HEK293 (cell line): ENCODE measurements around the gene GGNBP2.

Experiments used
- CTCF ChIA-PET: fragments of 350-600 bp; formaldehyde crosslinking; extraction: SDS; loops from one replicate; lab custom pipeline; 2021; ENCODE audit warnings: antibody characterized with exemption; lab: Yijun Ruan, JAX
- POLR2A ChIA-PET: fragments of 300-600 bp; formaldehyde crosslinking; extraction: SDS; loops from one replicate; lab custom pipeline; 2020; ENCODE audit warnings: antibody characterized with exemption, inconsistent platforms; lab: Yijun Ruan, JAX
- H3K27ac ChIP-seq: fragments of 200-500 bp; sonication (Bioruptor generic); 2 replicates; pipeline ENCODE4 v1.5.1; 2014; ENCODE audit warnings: low read depth, low read length, control low read depth, inconsistent platforms; ENCODE audit errors: extremely low read depth
- H3K36me3 ChIP-seq, 2 experiments: fragments of 200-500 bp in 1 of 2; sonication (Bioruptor generic) in 1 of 2; 1 replicate in 1 of 2; 2 replicates in 1 of 2; pipeline ENCODE4 v1.5.1; 2014 to 2017; ENCODE audit warnings: inconsistent platforms in 2 of 2, low read length in 2 of 2; ENCODE audit not compliant: control insufficient read depth in 2 of 2, insufficient read depth in 1 of 2
- H3K4me1 ChIP-seq: fragments of 200-500 bp; sonication (Bioruptor generic); 2 replicates; pipeline ENCODE4 v1.5.1; 2014; ENCODE audit warnings: mild to moderate bottlenecking, low read length, inconsistent platforms; ENCODE audit not compliant: control insufficient read depth, insufficient read depth
- H3K4me3 ChIP-seq: 2 replicates; pipeline ENCODE4 v1.5.1; 2011; ENCODE audit warnings: low read depth, mild to moderate bottlenecking, control low read depth, low read length, moderate library complexity
- H3K9me3 ChIP-seq: fragments of 200-500 bp; sonication (Bioruptor generic); 2 replicates; pipeline ENCODE4 v1.5.1; 2014; ENCODE audit warnings: low read depth, low read length, inconsistent platforms; ENCODE audit not compliant: control insufficient read depth, insufficient read depth
- KLF10 ChIP-seq: fragments of 450-650 bp; IDR thresholded peaks from 2 replicates; pipeline ENCODE4 v1.5.1; 2018; ENCODE audit warnings: missing biosample characterization, mild to moderate bottlenecking, missing genetic modification characterization
- OSR2 ChIP-seq: fragments of 450-650 bp; formaldehyde crosslinking; IDR thresholded peaks from 2 replicates; pipeline ENCODE4 v1.5.1; 2016; ENCODE audit warnings: missing biosample characterization, missing genetic modification characterization
- SCRT1 ChIP-seq: fragments of 450-650 bp; formaldehyde crosslinking; IDR thresholded peaks from 2 replicates; pipeline ENCODE4 v1.5.1; 2016; ENCODE audit warnings: missing biosample characterization, missing genetic modification characterization, borderline replicate concordance
- SCRT2 ChIP-seq: fragments of 450-650 bp; formaldehyde crosslinking; IDR thresholded peaks from 2 replicates; pipeline ENCODE4 v1.5.1; 2016; ENCODE audit warnings: missing biosample characterization, missing genetic modification characterization
- SP2 ChIP-seq: fragments of 450-650 bp; formaldehyde crosslinking; IDR thresholded peaks from 2 replicates; pipeline ENCODE4 v1.5.1; 2016; ENCODE audit warnings: missing biosample characterization, missing genetic modification characterization
- YY2 ChIP-seq: fragments of 450-650 bp; formaldehyde crosslinking; IDR thresholded peaks from 2 replicates; pipeline ENCODE4 v1.5.1; 2016; ENCODE audit warnings: missing biosample characterization, missing genetic modification characterization
- ZBTB20 ChIP-seq: fragments of 450-650 bp; formaldehyde crosslinking; IDR thresholded peaks from 2 replicates; pipeline ENCODE4 v1.5.1; 2016; ENCODE audit warnings: missing biosample characterization, missing genetic modification characterization
- ZNF133 ChIP-seq: fragments of 450-650 bp; formaldehyde crosslinking; IDR thresholded peaks from 2 replicates; pipeline ENCODE4 v1.5.1; 2016; ENCODE audit warnings: missing biosample characterization, missing genetic modification characterization
- ZNF202 ChIP-seq: fragments of 450-650 bp; formaldehyde crosslinking; IDR thresholded peaks from 2 replicates; pipeline ENCODE4 v1.5.1; 2016; ENCODE audit warnings: missing biosample characterization, missing genetic modification characterization, borderline replicate concordance
- ZNF223 ChIP-seq: fragments of 450-650 bp; formaldehyde crosslinking; IDR thresholded peaks from 2 replicates; pipeline ENCODE4 v1.5.1; 2016; ENCODE audit warnings: missing biosample characterization, missing genetic modification characterization
- ZNF274 ChIP-seq, 2 experiments: fragments of 200-500 bp in 1 of 2; fragments of 450-650 bp in 1 of 2; sonication (Bioruptor generic) in 1 of 2; formaldehyde crosslinking in 1 of 2; IDR thresholded peaks; 2 replicates each; pipeline versions ENCODE4 v1.5.1 to v1.6.1; 2014 to 2016; ENCODE audit warnings: borderline replicate concordance in 1 of 2, inconsistent platforms in 1 of 2, low read length in 1 of 2, missing biosample characterization in 1 of 2, missing genetic modification characterization in 1 of 2
- ZNF366 ChIP-seq: fragments of 450-650 bp; formaldehyde crosslinking; conservative IDR thresholded peaks from 2 replicates; pipeline ENCODE4 v1.5.1; 2016; ENCODE audit warnings: missing biosample characterization, missing genetic modification characterization
- ZNF423 ChIP-seq: fragments of 450-650 bp; formaldehyde crosslinking; IDR thresholded peaks from 2 replicates; pipeline ENCODE4 v1.5.1; 2016; ENCODE audit warnings: missing biosample characterization, missing genetic modification characterization
- ZNF501 ChIP-seq: fragments of 450-650 bp; formaldehyde crosslinking; IDR thresholded peaks from 2 replicates; pipeline ENCODE4 v1.5.1; 2016; ENCODE audit warnings: missing biosample characterization, missing genetic modification characterization
- ZNF560 ChIP-seq: fragments of 450-650 bp; formaldehyde crosslinking; IDR thresholded peaks from 2 replicates; pipeline ENCODE4 v1.5.1; 2017; ENCODE audit warnings: missing biosample characterization, missing genetic modification characterization, borderline replicate concordance
- ZNF747 ChIP-seq: fragments of 450-650 bp; formaldehyde crosslinking; IDR thresholded peaks from 2 replicates; pipeline ENCODE4 v1.5.1; 2016; ENCODE audit warnings: missing biosample characterization, missing genetic modification characterization
- ZNF777 ChIP-seq: fragments of 450-650 bp; formaldehyde crosslinking; IDR thresholded peaks from 2 replicates; pipeline ENCODE4 v1.5.1; 2017; ENCODE audit warnings: missing biosample characterization, missing genetic modification characterization, borderline replicate concordance
- ZNF837 ChIP-seq: fragments of 450-650 bp; formaldehyde crosslinking; IDR thresholded peaks from 2 replicates; pipeline ENCODE4 v1.5.1; 2016; ENCODE audit warnings: missing biosample characterization, missing genetic modification characterization
- ZNF843 ChIP-seq: fragments of 450-650 bp; formaldehyde crosslinking; IDR thresholded peaks from 2 replicates; pipeline ENCODE4 v1.5.1; 2016; ENCODE audit warnings: missing biosample characterization, missing genetic modification characterization
- TF ChIP-seq, protein P1 (sequence below): fragments of 450-650 bp; formaldehyde crosslinking; IDR thresholded peaks from 2 replicates; pipeline ENCODE4 v1.5.1; 2016; ENCODE audit warnings: missing biosample characterization, missing genetic modification characterization
- TF ChIP-seq, protein P2 (sequence below): fragments of 450-650 bp; formaldehyde crosslinking; IDR thresholded peaks from 2 replicates; pipeline ENCODE4 v1.5.1; 2016; ENCODE audit warnings: missing biosample characterization, missing genetic modification characterization
- TF ChIP-seq, protein P3 (sequence below): fragments of 450-650 bp; formaldehyde crosslinking; IDR thresholded peaks from 2 replicates; pipeline ENCODE4 v1.5.1; 2016; ENCODE audit warnings: missing biosample characterization, missing genetic modification characterization, borderline replicate concordance
- TF ChIP-seq, protein P4 (sequence below): fragments of 450-650 bp; formaldehyde crosslinking; IDR thresholded peaks from 2 replicates; pipeline ENCODE4 v1.5.1; 2016; ENCODE audit warnings: missing biosample characterization, missing genetic modification characterization
- TF ChIP-seq, protein P5 (sequence below): fragments of 450-650 bp; formaldehyde crosslinking; IDR thresholded peaks from 2 replicates; pipeline ENCODE4 v1.5.1; 2016; ENCODE audit warnings: missing biosample characterization, missing genetic modification characterization

Gene GGNBP2

DNA sequence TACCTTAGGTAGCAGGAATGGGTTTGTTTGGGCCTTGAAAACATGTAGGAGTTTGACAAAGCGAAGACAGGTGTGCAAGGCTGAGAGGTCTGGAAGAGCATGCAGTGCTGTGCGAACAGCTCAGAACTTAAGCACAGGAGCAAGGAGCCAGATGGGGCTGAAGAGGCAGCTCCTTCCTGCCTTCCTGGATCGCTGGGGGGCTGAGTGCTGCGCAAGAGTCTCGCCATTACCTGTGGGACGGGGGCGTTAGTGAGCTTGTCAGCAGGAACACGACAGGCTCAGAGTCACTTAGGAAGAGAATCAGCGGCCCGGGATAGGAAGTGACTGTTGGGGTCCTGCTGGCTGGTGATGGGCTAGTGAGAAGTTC, 56.2 kb downstream of the GGNBP2 start:
- H3K27ac ChIP-seq = peak overlapping the region; percentile 56
- CTCF ChIA-PET = interaction anchor here (0.6 to 3.7 kb wide), 7 partner anchors 9 to 639 kb away, joined by 3 to 32 read pairs (median 7); partner anchors contain the start of genes DHRS11, MYO19 and PIGW
- POLR2A ChIA-PET = interaction anchor here (0.5 to 3.8 kb wide), 18 partner anchors 8 to 775 kb away, joined by 3 to 70 read pairs (median 3); partner anchors contain the start of genes DHRS11, GGNBP2, MYO19 and PIGW

DNA sequence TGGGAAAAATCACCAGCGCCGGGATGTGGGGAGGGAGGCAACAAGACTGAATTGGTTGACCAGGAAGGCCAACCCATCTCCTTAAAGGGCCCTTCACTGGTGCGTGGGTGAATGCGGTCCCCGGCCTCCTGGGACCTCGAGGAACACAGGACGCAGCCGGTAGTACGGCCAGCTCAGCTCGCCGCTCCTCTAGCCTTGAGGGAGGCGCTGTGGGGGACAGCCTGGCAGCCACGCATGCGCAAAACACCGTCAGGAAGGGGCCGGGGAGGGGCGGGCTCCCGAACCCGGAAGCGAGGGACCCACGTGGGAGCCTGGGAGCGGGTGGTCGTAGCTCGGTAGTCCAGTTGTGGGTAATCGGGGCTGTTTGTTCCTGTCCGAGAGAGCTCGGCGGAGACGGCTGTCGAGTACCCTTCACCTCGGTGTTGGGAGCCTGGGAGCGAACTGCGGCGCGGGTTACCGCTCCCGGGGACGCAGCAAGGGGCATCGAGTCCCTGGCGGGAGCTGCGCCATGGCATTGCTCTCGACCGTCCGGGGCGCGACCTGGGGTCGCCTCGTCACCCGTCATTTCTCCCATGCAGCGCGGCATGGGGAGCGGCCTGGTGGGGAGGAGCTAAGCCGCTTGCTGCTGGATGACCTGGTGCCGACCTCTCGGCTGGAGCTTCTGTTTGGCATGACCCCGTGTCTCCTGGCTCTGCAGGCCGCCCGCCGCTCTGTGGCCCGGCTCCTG, 56.7 kb downstream of the GGNBP2 start, which contains the start of gene MRM1:
MRM1 (plus strand) TSS at position 281 of the 727 bp plus-strand sequence; CDS start at position 509, 228 bp downstream.
- H3K4me1 ChIP-seq = peaks cover 9% of the 10 kb centered on the region; the same call in 1 of the 2 replicates
- H3K4me3 ChIP-seq = peak within 1 kb of the TSS; percentile 88
- ChIA-PET CTCF (interaction anchor here (0.6 to 3.9 kb wide), 15 partner anchors 9 to 639 kb away, joined by 3 to 45 read pairs (median 5); partner anchors contain the start of genes DHRS11, MYO19 and PIGW), POLR2A (interaction anchor here (0.5 to 3.8 kb wide), 23 partner anchors 9 to 775 kb away, joined by 3 to 70 read pairs (median 3); partner anchors contain the start of genes AATF, DHRS11, GGNBP2 and MYO19)
- H3K36me3 ChIP-seq = peaks cover 4 to 47% of the 10 kb centered on the region in 2 experiments; a peak in 2 of 3 replicates
- peak within 1 kb of the TSS; percentile 56 for H3K27ac ChIP-seq
- no peaks in the 10 kb centered on the region for H3K9me3 ChIP-seq
- no peak for TF ChIP-seq ZNF274 (IDR thresholded peaks at IDR 0.05; ENCODE audit: low read length)
- TF ChIP-seq ZNF274 (tag by site-specific recombination; IDR thresholded peaks at IDR 0.05; ENCODE audit: borderline replicate concordance) = no peak
- peak; percentile 76 for TF ChIP-seq SP2 (tag by site-specific recombination)
- no peak for TF ChIP-seq ZNF202
- no peak for TF ChIP-seq ZNF837 (tag by site-specific recombination)
- peak; percentile 21; the same call in 1 of the 2 replicates for TF ChIP-seq ZNF843 (tag by site-specific recombination)
- TF ChIP-seq, protein P1, sequence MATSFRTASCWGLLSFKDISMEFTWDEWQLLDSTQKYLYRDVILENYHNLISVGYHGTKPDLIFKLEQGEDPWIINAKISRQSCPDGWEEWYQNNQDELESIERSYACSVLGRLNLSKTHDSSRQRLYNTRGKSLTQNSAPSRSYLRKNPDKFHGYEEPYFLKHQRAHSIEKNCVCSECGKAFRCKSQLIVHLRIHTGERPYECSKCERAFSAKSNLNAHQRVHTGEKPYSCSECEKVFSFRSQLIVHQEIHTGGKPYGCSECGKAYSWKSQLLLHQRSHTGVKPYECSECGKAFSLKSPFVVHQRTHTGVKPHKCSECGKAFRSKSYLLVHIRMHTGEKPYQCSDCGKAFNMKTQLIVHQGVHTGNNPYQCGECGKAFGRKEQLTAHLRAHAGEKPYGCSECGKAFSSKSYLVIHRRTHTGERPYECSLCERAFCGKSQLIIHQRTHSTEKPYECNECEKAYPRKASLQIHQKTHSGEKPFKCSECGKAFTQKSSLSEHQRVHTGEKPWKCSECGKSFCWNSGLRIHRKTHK = no peak
- TF ChIP-seq ZNF223 = no peak
- TF ChIP-seq, protein P2, sequence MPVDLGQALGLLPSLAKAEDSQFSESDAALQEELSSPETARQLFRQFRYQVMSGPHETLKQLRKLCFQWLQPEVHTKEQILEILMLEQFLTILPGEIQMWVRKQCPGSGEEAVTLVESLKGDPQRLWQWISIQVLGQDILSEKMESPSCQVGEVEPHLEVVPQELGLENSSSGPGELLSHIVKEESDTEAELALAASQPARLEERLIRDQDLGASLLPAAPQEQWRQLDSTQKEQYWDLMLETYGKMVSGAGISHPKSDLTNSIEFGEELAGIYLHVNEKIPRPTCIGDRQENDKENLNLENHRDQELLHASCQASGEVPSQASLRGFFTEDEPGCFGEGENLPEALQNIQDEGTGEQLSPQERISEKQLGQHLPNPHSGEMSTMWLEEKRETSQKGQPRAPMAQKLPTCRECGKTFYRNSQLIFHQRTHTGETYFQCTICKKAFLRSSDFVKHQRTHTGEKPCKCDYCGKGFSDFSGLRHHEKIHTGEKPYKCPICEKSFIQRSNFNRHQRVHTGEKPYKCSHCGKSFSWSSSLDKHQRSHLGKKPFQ = no peak
- TF ChIP-seq ZNF560 (tag by site-specific recombination) = no peak
- peak; percentile 65; the same call in 1 of the 2 replicates for TF ChIP-seq KLF10 (tag by site-specific recombination)
- TF ChIP-seq ZNF501 (tag by site-specific recombination) = peak; percentile 56; the same call in 1 of the 2 replicates
- peak; percentile 46; the same call in 1 of the 2 replicates for TF ChIP-seq ZNF423 (tag by site-specific recombination)
- TF ChIP-seq ZNF366 (tag by site-specific recombination) = no peak
- no peak for TF ChIP-seq SCRT1 (tag by site-specific recombination)
- no peak for TF ChIP-seq ZNF133 (tag by site-specific recombination)
- TF ChIP-seq, protein P3, sequence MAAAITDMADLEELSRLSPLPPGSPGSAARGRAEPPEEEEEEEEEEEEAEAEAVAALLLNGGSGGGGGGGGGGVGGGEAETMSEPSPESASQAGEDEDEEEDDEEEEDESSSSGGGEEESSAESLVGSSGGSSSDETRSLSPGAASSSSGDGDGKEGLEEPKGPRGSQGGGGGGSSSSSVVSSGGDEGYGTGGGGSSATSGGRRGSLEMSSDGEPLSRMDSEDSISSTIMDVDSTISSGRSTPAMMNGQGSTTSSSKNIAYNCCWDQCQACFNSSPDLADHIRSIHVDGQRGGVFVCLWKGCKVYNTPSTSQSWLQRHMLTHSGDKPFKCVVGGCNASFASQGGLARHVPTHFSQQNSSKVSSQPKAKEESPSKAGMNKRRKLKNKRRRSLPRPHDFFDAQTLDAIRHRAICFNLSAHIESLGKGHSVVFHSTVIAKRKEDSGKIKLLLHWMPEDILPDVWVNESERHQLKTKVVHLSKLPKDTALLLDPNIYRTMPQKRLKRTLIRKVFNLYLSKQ (tag by site-specific recombination) = no peak
- peak; percentile 54 for TF ChIP-seq OSR2 (tag by site-specific recombination)

More for the DNA sequence above, 56.2 kb downstream of the GGNBP2 start:
- Histone ChIP-seq H3K9me3 (no peaks in the 10 kb centered on the region), H3K4me3 (peak overlapping the region; percentile 88), H3K4me1 (peaks cover 9% of the 10 kb centered on the region; the same call in 1 of the 2 replicates), H3K36me3 (peaks cover 4 to 52% of the 10 kb centered on the region in 2 experiments; a peak in 2 of 3 replicates)
- TF ChIP-seq SCRT2 (tag by site-specific recombination) = 0 out of 2 replicates have a peak, but pooled peaks have one; percentile 25
- TF ChIP-seq ZBTB20 (tag by site-specific recombination) = peak; percentile 43; the same call in 1 of the 2 replicates
- TF ChIP-seq, protein P4, sequence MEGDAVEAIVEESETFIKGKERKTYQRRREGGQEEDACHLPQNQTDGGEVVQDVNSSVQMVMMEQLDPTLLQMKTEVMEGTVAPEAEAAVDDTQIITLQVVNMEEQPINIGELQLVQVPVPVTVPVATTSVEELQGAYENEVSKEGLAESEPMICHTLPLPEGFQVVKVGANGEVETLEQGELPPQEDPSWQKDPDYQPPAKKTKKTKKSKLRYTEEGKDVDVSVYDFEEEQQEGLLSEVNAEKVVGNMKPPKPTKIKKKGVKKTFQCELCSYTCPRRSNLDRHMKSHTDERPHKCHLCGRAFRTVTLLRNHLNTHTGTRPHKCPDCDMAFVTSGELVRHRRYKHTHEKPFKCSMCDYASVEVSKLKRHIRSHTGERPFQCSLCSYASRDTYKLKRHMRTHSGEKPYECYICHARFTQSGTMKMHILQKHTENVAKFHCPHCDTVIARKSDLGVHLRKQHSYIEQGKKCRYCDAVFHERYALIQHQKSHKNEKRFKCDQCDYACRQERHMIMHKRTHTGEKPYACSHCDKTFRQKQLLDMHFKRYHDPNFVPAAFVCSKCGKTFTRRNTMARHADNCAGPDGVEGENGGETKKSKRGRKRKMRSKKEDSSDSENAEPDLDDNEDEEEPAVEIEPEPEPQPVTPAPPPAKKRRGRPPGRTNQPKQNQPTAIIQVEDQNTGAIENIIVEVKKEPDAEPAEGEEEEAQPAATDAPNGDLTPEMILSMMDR = peak; percentile 76; the same call in 1 of the 2 replicates
- no peak for TF ChIP-seq ZNF747 (tag by site-specific recombination)
- TF ChIP-seq ZNF777 (tag by site-specific recombination) = no peak
- peak; percentile 47; the same call in 1 of the 2 replicates for TF ChIP-seq YY2 (tag by site-specific recombination)
- TF ChIP-seq, protein P5, sequence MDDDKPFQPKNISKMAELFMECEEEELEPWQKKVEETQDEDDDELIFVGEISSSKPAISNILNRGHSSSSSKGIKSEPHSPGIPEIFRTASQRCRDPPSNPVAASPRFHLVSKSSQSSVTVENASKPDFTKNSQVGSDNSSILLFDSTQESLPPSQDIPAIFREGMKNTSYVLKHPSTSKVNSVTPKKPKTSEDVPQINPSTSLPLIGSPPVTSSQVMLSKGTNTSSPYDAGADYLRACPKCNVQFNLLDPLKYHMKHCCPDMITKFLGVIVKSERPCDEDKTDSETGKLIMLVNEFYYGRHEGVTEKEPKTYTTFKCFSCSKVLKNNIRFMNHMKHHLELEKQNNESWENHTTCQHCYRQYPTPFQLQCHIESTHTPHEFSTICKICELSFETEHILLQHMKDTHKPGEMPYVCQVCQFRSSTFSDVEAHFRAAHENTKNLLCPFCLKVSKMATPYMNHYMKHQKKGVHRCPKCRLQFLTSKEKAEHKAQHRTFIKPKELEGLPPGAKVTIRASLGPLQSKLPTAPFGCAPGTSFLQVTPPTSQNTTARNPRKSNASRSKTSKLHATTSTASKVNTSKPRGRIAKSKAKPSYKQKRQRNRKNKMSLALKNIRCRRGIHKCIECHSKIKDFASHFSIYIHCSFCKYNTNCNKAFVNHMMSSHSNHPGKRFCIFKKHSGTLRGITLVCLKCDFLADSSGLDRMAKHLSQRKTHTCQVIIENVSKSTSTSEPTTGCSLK = no peak
